Left ventricle myocardium inferior (tissue), 1 donor: ENCODE results near the gene CCDC93. TPM values are rescaled to one million over a fixed set of nuclear protein-coding genes. Genes with fewer than 3 reads are reported as not detected.

ENCODE experiments used
- DNase-seq: peaks from one replicate; pipeline ENCODE4 v3.0.0-alpha.2; 2020
- H3K27ac ChIP-seq: fragments of 200-600 bp; replicated peaks from 2 replicates; pipeline ENCODE4 v1.8.0; 2021
- H3K27me3 ChIP-seq: fragments of 200-600 bp; 2 replicates; pipeline ENCODE4 v1.8.0; 2021; ENCODE audit warnings: low read depth
- H3K36me3 ChIP-seq: fragments of 200-600 bp; 2 replicates; pipeline ENCODE4 v1.8.0; 2021
- H3K4me1 ChIP-seq: fragments of 200-600 bp; 2 replicates; pipeline ENCODE4 v1.8.0; 2021
- H3K4me3 ChIP-seq: fragments of 200-600 bp; 2 replicates; pipeline ENCODE4 v1.8.0; 2021; ENCODE audit warnings: mild to moderate bottlenecking, moderate library complexity
- H3K9me3 ChIP-seq: fragments of 200-600 bp; replicated peaks from 2 replicates; pipeline ENCODE4 v1.8.0; 2021
- CTCF ChIP-seq: fragments of 200-600 bp; IDR thresholded peaks from 2 replicates; pipeline ENCODE4 v1.8.0; 2021; ENCODE audit warnings: antibody characterized with exemption, mild to moderate bottlenecking, borderline replicate concordance
- intact Hi-C: fragments of 100-400 bp; cut with micrococcal nuclease; formaldehyde crosslinking; loops from one replicate; pipeline ENCODE4 v1.11.0; 2022
- total RNA-seq: library from RNA; stranded (reverse); fragmentation: NEBNext Ultra II Directional; extraction: Animal tissue kit (Norgen Biotek cat#: 25700); gene quantifications from one replicate; pipeline ENCODE4 v1.2.1, GENCODE V29; 2021
- donor health status: DM: no; HTN: yes; CAD: no; lungs with severe emphysema.

The CCDC93 gene
- total RNA-seq, 1 donor from 2014 or later, result 22.8 TPM

- TF ChIP-seq CTCF, result no peak
- Histone ChIP-seq H3K36me3 (no peaks in the 10 kb centered on the region), H3K4me3 (no peak overlapping the region), H3K27me3 (peaks cover 93% of the 10 kb centered on the region), H3K9me3 (no peaks in the 10 kb centered on the region), H3K27ac (no peak overlapping the region), H3K4me1 (no peaks in the 10 kb centered on the region)
- intact Hi-C loops, result no loop called here
- no peak for DNase-seq
These were observed 40.5 kb upstream of the CCDC93 start for GRCh38 chr2:118054213-118055008.

GRCh38 chr2:118053681-118054080 is 39.8 kb upstream of the CCDC93 start:
- Histone ChIP-seq H3K9me3 (no peaks in the 10 kb centered on the region), H3K27me3 (peaks cover 93% of the 10 kb centered on the region), H3K4me1 (no peaks in the 10 kb centered on the region), H3K36me3 (no peaks in the 10 kb centered on the region), H3K4me3 (no peak overlapping the region), H3K27ac (no peak overlapping the region)
- TF ChIP-seq CTCF, result no peak
- intact Hi-C loops, result no loop called here
- DNase-seq, result no peak

- Histone ChIP-seq H3K4me1 (no peaks in the 10 kb centered on the region), H3K4me3 (no peak overlapping the region), H3K27ac (no peak overlapping the region), H3K36me3 (no peaks in the 10 kb centered on the region), H3K9me3 (no peaks in the 10 kb centered on the region), H3K27me3 (peaks cover 93% of the 10 kb centered on the region)
- intact Hi-C loops, result no loop called here
- no peak for DNase-seq
- no peak for TF ChIP-seq CTCF
These were observed 38.6 kb upstream of the CCDC93 start for GRCh38 chr2:118052474-118052873.

GRCh38 chr2:118051826-118052358 is 38.0 kb upstream of the CCDC93 start:
- Histone ChIP-seq H3K4me1 (no peaks in the 10 kb centered on the region), H3K4me3 (no peak overlapping the region), H3K9me3 (no peaks in the 10 kb centered on the region), H3K27ac (no peak overlapping the region), H3K27me3 (peaks cover 92% of the 10 kb centered on the region), H3K36me3 (no peaks in the 10 kb centered on the region)
- no peak for DNase-seq
- intact Hi-C loops, result no loop called here
- no peak for TF ChIP-seq CTCF

GRCh38 chr2:118050974-118051373 is 37.1 kb upstream of the CCDC93 start:
- H3K4me1 ChIP-seq, result no peaks in the 10 kb centered on the region
- DNase-seq, result no peak
- H3K4me3 ChIP-seq, result no peak overlapping the region
- intact Hi-C loops, result no loop called here
- H3K27me3 ChIP-seq, result peaks cover 95% of the 10 kb centered on the region
- no peak for TF ChIP-seq CTCF
- no peak overlapping the region for H3K27ac ChIP-seq
- H3K36me3 ChIP-seq, result no peaks in the 10 kb centered on the region
- no peaks in the 10 kb centered on the region for H3K9me3 ChIP-seq
